Activated T-helper 1 cell treated with anti-CD3 and anti-CD28 coated beads, Interleukin-12 subunit alpha, Interleukin-12 subunit beta, Interleukin-2, Interleukin-4 antibody, amounts not matched to agents 30 ng/mL and 10 ng/mL and 1 ng/mL, durations not matched to agents 14 hours and 24 hours and 36 hours (primary cell): ENCODE results near the gene RALB. TPM values are rescaled to one million over a fixed set of nuclear protein-coding genes. Genes with fewer than 3 reads are reported as not detected.
"Not testable (repeated sequence)": the region's sequence is repeated elsewhere in the genome, so short reads cannot be mapped to it uniquely, and the experiment has no call there.

ENCODE experiments used
- DNase-seq: peaks from one replicate; pipeline ENCODE4 v3.0.0; 2021; ENCODE audit warnings: low spot score
- H3K27ac Mint-ChIP-seq: one replicate; pipeline ENCODE4 v1.8.0; 2021; ENCODE audit warnings: mild to moderate bottlenecking, mixed read lengths
- H3K27me3 Mint-ChIP-seq: one replicate; pipeline ENCODE4 v1.8.0; 2022; ENCODE audit warnings: mild to moderate bottlenecking, moderate library complexity, mixed read lengths; ENCODE audit not compliant: insufficient read depth
- H3K36me3 Mint-ChIP-seq: one replicate; pipeline ENCODE4 v1.8.0; 2021; ENCODE audit warnings: low read depth, mixed read lengths
- H3K4me1 Mint-ChIP-seq: one replicate; pipeline ENCODE4 v1.8.0; 2021; ENCODE audit warnings: low read depth, mixed read lengths
- H3K4me3 Mint-ChIP-seq: one replicate; pipeline ENCODE4 v1.8.0; 2021; ENCODE audit warnings: mild to moderate bottlenecking, moderate library complexity, mixed read lengths
- H3K9me3 Mint-ChIP-seq: one replicate; pipeline ENCODE4 v1.8.0; 2021; ENCODE audit warnings: mixed read lengths
- intact Hi-C: fragments of 100-400 bp; cut with micrococcal nuclease; formaldehyde crosslinking; loops from one replicate; pipeline ENCODE4 v1.15.1; 2024
- total RNA-seq: library from RNA; stranded (reverse); gene quantifications from 2 replicates; pipeline ENCODE4 v1.2.3, GENCODE V29; 2022

Gene RALB
- total RNA-seq, 1 donor from 2014 or later, result 79.7 TPM

GRCh38 chr2:120320318-120320851 lies 67.7 kb downstream of the RALB start:
- DNase-seq, result no peak

DNA sequence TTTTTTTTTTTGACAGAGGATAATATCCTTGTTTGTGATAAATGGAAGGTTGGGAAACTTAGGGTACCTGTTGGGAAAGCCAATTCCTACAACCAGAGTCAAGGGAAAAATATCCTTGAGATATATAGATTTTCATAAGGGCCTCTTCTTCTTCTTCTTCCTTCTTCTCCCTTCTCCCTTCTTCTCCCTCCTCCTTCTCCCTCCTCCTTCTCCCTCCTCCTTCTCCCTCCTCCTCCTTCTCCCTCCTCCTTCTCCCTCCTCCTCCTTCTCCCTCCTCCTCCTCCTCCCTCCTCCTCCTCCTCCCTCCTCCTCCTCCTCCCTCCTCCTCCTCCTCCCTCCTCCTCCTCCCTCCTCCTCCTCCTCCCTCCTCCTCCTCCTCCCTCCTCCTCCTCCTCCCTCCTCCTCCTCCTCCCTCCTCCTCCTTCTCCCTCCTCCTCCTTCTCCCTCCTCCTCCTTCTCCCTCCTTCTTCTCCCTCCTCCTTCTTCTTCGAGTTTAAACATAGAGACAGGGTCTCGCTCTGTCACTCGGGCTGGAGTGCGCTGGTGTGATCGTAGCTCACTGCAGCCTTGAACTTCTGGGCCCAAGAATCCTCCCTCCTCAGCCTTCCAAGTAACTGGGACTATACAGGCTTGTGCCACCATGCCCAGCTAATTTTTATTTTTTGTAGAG lies 68.4 kb downstream of the RALB start:
- H3K9me3 Mint-ChIP-seq, H3K27ac Mint-ChIP-seq, DNase-seq, H3K4me3 Mint-ChIP-seq, intact Hi-C loops, H3K4me1 Mint-ChIP-seq, H3K36me3 Mint-ChIP-seq: not testable (repeated sequence)
- peaks cover 12% of the 10 kb centered on the region for H3K27me3 Mint-ChIP-seq

More at GRCh38 chr2:120320318-120320851, 67.7 kb downstream of the RALB start:
- Mint-ChIP-seq H3K36me3 (no peaks in the 10 kb centered on the region), H3K4me3 (no peak overlapping the region), H3K27me3 (peaks cover 9% of the 10 kb centered on the region), H3K9me3 (no peaks in the 10 kb centered on the region), H3K27ac (no peak overlapping the region), H3K4me1 (peaks cover 3% of the 10 kb centered on the region)
- intact Hi-C loops, result no loop called here

- intact Hi-C loops, result no loop called here
- H3K9me3 Mint-ChIP-seq, result no peaks in the 10 kb centered on the region
- no peaks in the 10 kb centered on the region for H3K4me1 Mint-ChIP-seq
- no peak for DNase-seq
- no peaks in the 10 kb centered on the region for H3K36me3 Mint-ChIP-seq
- no peak overlapping the region for H3K27ac Mint-ChIP-seq
- peaks cover 12% of the 10 kb centered on the region for H3K27me3 Mint-ChIP-seq
- H3K4me3 Mint-ChIP-seq, result no peak overlapping the region
Measured at GRCh38 chr2:120321721-120322284, 69.2 kb downstream of the RALB start.

GRCh38 chr2:120322329-120322728 lies 69.7 kb downstream of the RALB start:
- Mint-ChIP-seq H3K4me3 (no peak overlapping the region), H3K27me3 (peaks cover 12% of the 10 kb centered on the region), H3K4me1 (no peaks in the 10 kb centered on the region), H3K36me3 (no peaks in the 10 kb centered on the region), H3K9me3 (no peaks in the 10 kb centered on the region), H3K27ac (no peak overlapping the region)
- intact Hi-C loops, result no loop called here
- no peak for DNase-seq

GRCh38 chr2:120323214-120323613 lies 70.6 kb downstream of the RALB start:
- no peak for DNase-seq
- peaks cover 10% of the 10 kb centered on the region for H3K27me3 Mint-ChIP-seq
- intact Hi-C loops, result no loop called here
- H3K36me3 Mint-ChIP-seq, result no peaks in the 10 kb centered on the region
- H3K27ac Mint-ChIP-seq, result no peak overlapping the region
- H3K4me1 Mint-ChIP-seq, result no peaks in the 10 kb centered on the region
- H3K4me3 Mint-ChIP-seq, result no peak overlapping the region
- H3K9me3 Mint-ChIP-seq, result no peaks in the 10 kb centered on the region

DNA sequence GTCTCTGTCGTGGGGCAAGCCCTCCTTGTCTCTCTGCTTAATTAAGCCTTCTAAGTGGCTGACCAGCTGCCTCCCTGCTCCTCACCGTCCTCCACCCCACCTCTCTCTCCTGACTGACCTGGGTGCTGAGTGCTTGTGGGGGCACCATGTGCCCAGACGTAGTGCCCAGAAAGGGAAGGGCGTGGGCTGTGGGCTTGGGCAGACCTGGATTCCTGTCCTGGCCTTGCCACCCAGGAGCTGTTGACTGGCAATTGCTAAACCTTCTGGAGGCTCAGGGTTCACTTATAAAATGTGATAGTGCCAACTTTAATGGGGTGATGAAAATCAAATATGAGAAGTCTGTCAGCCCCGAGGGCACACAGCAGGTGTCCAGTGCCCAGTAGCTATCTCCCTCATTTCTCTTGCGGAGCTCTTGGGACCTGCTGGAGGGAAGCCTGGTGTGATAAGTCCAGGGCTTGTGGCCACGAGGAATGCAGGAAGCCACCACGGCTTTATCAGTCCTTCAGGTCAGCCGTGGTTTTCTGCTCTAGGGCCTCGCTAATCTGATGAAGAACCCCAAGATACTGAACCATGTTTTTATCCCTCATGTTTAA lies 71.3 kb downstream of the RALB start:
- Mint-ChIP-seq H3K4me1 (no peaks in the 10 kb centered on the region), H3K4me3 (no peak overlapping the region), H3K27me3 (peaks cover 10% of the 10 kb centered on the region), H3K9me3 (no peaks in the 10 kb centered on the region), H3K36me3 (no peaks in the 10 kb centered on the region), H3K27ac (no peak overlapping the region)
- DNase-seq, result no peak
- intact Hi-C loops, result no loop called here

DNA sequence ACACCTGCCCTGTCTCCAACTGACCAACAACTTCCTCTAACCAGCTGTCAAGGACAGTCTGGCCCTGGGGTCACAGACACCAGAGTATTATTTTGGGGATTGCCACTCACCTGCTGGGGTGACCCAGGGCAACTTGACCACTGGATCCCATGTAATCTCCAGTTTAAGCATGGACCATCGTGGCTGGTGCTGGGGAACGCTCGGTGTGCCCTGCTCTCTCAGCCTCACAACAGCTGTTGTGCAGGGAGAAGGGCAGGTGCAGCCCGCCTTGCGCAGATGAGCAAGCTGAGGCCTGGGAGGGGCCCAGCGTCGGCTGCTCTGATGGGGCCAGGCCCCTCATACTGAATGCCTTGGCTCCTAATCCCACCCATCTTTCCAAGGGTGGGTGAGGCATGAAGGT lies 72.3 kb downstream of the RALB start:
- Mint-ChIP-seq H3K4me3 (no peak overlapping the region), H3K9me3 (no peaks in the 10 kb centered on the region), H3K4me1 (no peaks in the 10 kb centered on the region), H3K27ac (no peak overlapping the region), H3K36me3 (no peaks in the 10 kb centered on the region), H3K27me3 (peaks cover 6% of the 10 kb centered on the region)
- DNase-seq, result no peak
- intact Hi-C loops, result no loop called here

DNA sequence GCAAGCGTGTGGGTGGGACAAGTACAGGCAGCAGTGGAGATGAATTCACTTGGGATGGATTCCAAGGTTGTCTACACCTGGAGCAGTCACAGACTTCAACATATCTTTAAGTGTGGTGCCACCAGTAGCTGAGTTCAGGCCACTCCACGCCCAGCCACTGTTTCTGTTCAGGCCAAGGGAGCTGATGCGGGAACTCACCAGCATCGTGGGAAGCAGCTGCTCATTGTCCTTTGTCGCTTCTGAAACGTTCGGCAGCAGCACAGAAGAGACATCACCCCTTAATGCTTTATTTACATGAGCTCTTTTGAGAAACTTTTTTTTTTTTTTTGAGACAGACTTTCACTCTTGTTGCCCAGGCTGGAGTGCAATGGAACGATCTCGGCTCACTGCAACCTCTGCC lies 73.4 kb downstream of the RALB start:
- H3K4me1 Mint-ChIP-seq, result no peaks in the 10 kb centered on the region

GRCh38 chr2:120330946-120331822 lies 78.5 kb downstream of the RALB start:
- no peaks in the 10 kb centered on the region for H3K36me3 Mint-ChIP-seq
- peaks cover 23% of the 10 kb centered on the region for H3K27me3 Mint-ChIP-seq
- no peak for DNase-seq
- no peaks in the 10 kb centered on the region for H3K4me1 Mint-ChIP-seq
- intact Hi-C loops, result no loop called here
- no peak overlapping the region for H3K4me3 Mint-ChIP-seq
- H3K9me3 Mint-ChIP-seq, result no peaks in the 10 kb centered on the region
- H3K27ac Mint-ChIP-seq, result no peak overlapping the region

More for the DNA sequence above, 73.4 kb downstream of the RALB start:
- Mint-ChIP-seq H3K9me3 (no peaks in the 10 kb centered on the region), H3K36me3 (no peaks in the 10 kb centered on the region), H3K4me3 (no peak overlapping the region), H3K27ac (no peak overlapping the region), H3K27me3 (peaks cover 11% of the 10 kb centered on the region)
- DNase-seq, result no peak
- intact Hi-C loops, result no loop called here

- no peaks in the 10 kb centered on the region for H3K9me3 Mint-ChIP-seq
- H3K36me3 Mint-ChIP-seq, result no peaks in the 10 kb centered on the region
- H3K27me3 Mint-ChIP-seq, result peaks cover 25% of the 10 kb centered on the region
- H3K4me3 Mint-ChIP-seq, result no peak overlapping the region
- no peaks in the 10 kb centered on the region for H3K4me1 Mint-ChIP-seq
- no peak for DNase-seq
- H3K27ac Mint-ChIP-seq, result no peak overlapping the region
- intact Hi-C loops, result no loop called here
Measured at GRCh38 chr2:120331903-120332302, 79.3 kb downstream of the RALB start.

DNA sequence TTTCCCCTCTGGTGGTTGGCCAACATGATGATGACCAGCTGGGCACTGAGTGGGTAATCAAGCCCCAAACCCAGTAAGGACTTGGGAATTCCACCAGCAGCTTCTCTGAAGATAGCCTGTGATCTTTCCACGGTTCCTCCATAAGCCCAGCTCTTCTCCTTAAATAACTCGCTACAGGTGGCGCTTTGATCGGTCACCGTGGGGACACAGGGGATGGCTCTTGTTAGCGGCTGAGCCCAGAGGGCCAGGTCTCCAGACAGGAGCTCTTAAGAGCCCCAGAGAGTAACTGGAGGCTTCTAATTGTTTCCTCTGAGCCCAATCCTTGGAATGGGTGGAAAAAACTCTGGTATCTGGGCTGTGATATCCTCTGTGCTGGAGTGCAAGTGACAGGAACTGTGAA lies 79.7 kb downstream of the RALB start:
- no peaks in the 10 kb centered on the region for H3K4me1 Mint-ChIP-seq
- H3K36me3 Mint-ChIP-seq, result no peaks in the 10 kb centered on the region
- intact Hi-C loops, result no loop called here
- H3K4me3 Mint-ChIP-seq, result no peak overlapping the region
- no peak for DNase-seq
- no peaks in the 10 kb centered on the region for H3K9me3 Mint-ChIP-seq
- H3K27me3 Mint-ChIP-seq, result peaks cover 25% of the 10 kb centered on the region
- H3K27ac Mint-ChIP-seq, result no peak overlapping the region

GRCh38 chr2:120334068-120334467 lies 81.4 kb downstream of the RALB start:
- no peaks in the 10 kb centered on the region for H3K4me1 Mint-ChIP-seq
- H3K4me3 Mint-ChIP-seq, result no peak overlapping the region
- peaks cover 38% of the 10 kb centered on the region for H3K27me3 Mint-ChIP-seq
- DNase-seq, result no peak
- intact Hi-C loops, result no loop called here
- H3K27ac Mint-ChIP-seq, result no peak overlapping the region
- H3K36me3 Mint-ChIP-seq, result no peaks in the 10 kb centered on the region
- H3K9me3 Mint-ChIP-seq, result no peaks in the 10 kb centered on the region

DNA sequence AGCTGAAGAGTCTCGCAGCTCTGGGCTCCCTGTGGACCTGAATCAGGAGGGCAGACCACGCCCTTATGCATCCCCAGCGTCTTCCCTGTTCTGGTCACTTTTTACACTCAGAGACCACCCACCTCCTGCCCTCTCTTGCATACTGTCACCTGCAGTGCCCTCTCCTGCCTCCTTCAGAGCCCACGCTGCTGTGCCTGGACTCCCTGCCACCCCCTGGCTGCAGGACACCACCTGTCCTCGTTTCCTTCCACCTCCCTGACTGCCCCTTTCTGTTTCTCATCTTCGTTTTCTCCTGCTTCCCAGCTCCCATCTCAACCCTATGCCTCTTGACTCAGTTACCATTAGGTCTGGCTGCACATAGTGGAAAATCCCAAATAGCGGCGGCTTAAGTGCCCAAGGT lies 84.1 kb downstream of the RALB start:
- no peaks in the 10 kb centered on the region for H3K36me3 Mint-ChIP-seq
- no peak overlapping the region for H3K27ac Mint-ChIP-seq
- DNase-seq, result no peak
- no peak overlapping the region for H3K4me3 Mint-ChIP-seq
- H3K27me3 Mint-ChIP-seq, result peaks cover 44% of the 10 kb centered on the region
- intact Hi-C loops, result no loop called here
- H3K9me3 Mint-ChIP-seq, result no peaks in the 10 kb centered on the region
- H3K4me1 Mint-ChIP-seq, result no peaks in the 10 kb centered on the region
